Endothelial cell of umbilical vein (primary cell): ENCODE results near the gene CHL1. TPM values are rescaled to one million over a fixed set of nuclear protein-coding genes. Genes with fewer than 3 reads are reported as not detected.

Experiments used
- BruUV-seq: library from RNA; stranded (reverse); fragments of 400-500 nt; replicated peaks from 2 replicates; lab custom pipeline; 2021; lab: Mats Ljungman, UMichigan
- CTCF ChIA-PET: fragments of 300-600, 350-600 bp; sonication (Branson Sonifier 250); formaldehyde crosslinking; loops from one replicate; lab custom pipeline; 2021; ENCODE audit warnings: antibody characterized with exemption, inconsistent platforms; lab: Charles Lee
- POLR2A ChIA-PET: fragments of 300-600, 350-600 bp; sonication (Branson Sonifier 250); formaldehyde crosslinking; loops from one replicate; lab custom pipeline; 2021; ENCODE audit warnings: antibody characterized with exemption, inconsistent platforms; lab: Charles Lee
- DNase-seq: peaks from one replicate; pipeline ENCODE4 v3.0.0-alpha.2; 2011; ENCODE audit warnings: low read depth, low spot score
- FAIRE-seq: peaks from 2 replicates; lab custom pipeline; 2011; peaks lifted over from hg19 to GRCh38; lab: Jason Lieb, UNC
- H2AFZ ChIP-seq: 2 replicates; pipeline ENCODE4 v1.6.0; 2012; ENCODE audit warnings: low read depth, low read length, control low read depth, inconsistent platforms
- H3K27ac ChIP-seq: 2 replicates; pipeline ENCODE4 v1.5.1; 2011; ENCODE audit warnings: low read depth, mild to moderate bottlenecking, control low read depth, low read length, moderate library complexity; ENCODE audit not compliant: insufficient read depth
- H3K27me3 ChIP-seq, 2 experiments: 2 replicates each; pipeline versions ENCODE4 v1.6.0 to v1.6.1; 2011; ENCODE audit warnings: low read length in 2 of 2, mixed read lengths in 1 of 2; ENCODE audit not compliant: control insufficient read depth in 2 of 2, insufficient read depth in 2 of 2
- H3K36me3 ChIP-seq, 2 experiments: 2 replicates in 1 of 2; 3 replicates in 1 of 2; pipeline ENCODE4 v1.5.1; 2011; ENCODE audit warnings: low read length in 2 of 2, mild to moderate bottlenecking in 1 of 2, moderate library complexity in 1 of 2; ENCODE audit not compliant: control insufficient read depth in 2 of 2, insufficient read depth in 2 of 2; ENCODE audit errors: extremely low read depth in 1 of 2
- H3K4me1 ChIP-seq: 3 replicates; pipeline ENCODE4 v1.5.1; 2011; ENCODE audit warnings: mild to moderate bottlenecking, low read length; ENCODE audit not compliant: control insufficient read depth, insufficient read depth; ENCODE audit errors: extremely low read depth
- H3K4me2 ChIP-seq: 2 replicates; pipeline ENCODE4 v1.6.1; 2011; ENCODE audit warnings: low read length, control low read depth, mixed read lengths; ENCODE audit not compliant: insufficient read depth
- H3K4me3 ChIP-seq, 3 experiments: fragments of 200-600 bp in 1 of 3; sonication (generic), shearing (Covaris generic) in 1 of 3; replicated peaks in 1 of 3; 2 replicates each; pipeline ENCODE4 v1.5.1; 2011 to 2016; ENCODE audit warnings: control low read depth in 3 of 3, low read length in 3 of 3, mild to moderate bottlenecking in 2 of 3, inconsistent platforms in 1 of 3, low read depth in 1 of 3, moderate library complexity in 1 of 3; ENCODE audit not compliant: insufficient read depth in 1 of 3
- H3K79me2 ChIP-seq: 2 replicates; pipeline ENCODE4 v1.6.0; 2012; ENCODE audit warnings: low read length, inconsistent platforms; ENCODE audit not compliant: control insufficient read depth, insufficient read depth
- H3K9ac ChIP-seq: replicated peaks from 2 replicates; pipeline ENCODE3; 2011; ENCODE audit warnings: low read length, control low read depth; ENCODE audit not compliant: insufficient read depth; ENCODE audit errors: extremely low read depth
- H3K9me1 ChIP-seq: replicated peaks from 3 replicates; pipeline ENCODE4 v1.6.0; 2011; ENCODE audit warnings: mild to moderate bottlenecking, low read length; ENCODE audit not compliant: control insufficient read depth, insufficient read depth; ENCODE audit errors: extremely low read depth
- H3K9me3 ChIP-seq: replicated peaks from 2 replicates; pipeline ENCODE4 v1.5.1; 2012; ENCODE audit warnings: low read length, inconsistent platforms; ENCODE audit not compliant: control insufficient read depth, insufficient read depth
- H4K20me1 ChIP-seq: replicated peaks from 2 replicates; pipeline ENCODE3; 2011; ENCODE audit warnings: mild to moderate bottlenecking, low read length; ENCODE audit not compliant: control insufficient read depth, insufficient read depth; ENCODE audit errors: extremely low read depth
- EZH2 ChIP-seq: IDR thresholded peaks from 2 replicates; pipeline ENCODE4 v1.6.1; 2012; ENCODE audit warnings: borderline replicate concordance, low read depth, mild to moderate bottlenecking, moderate library complexity, low read length, inconsistent platforms; ENCODE audit not compliant: severe bottlenecking
- FOS ChIP-seq: IDR thresholded peaks from 2 replicates; pipeline ENCODE4 v1.6.1; 2011; ENCODE audit warnings: mild to moderate bottlenecking, low read length, moderate library complexity, borderline replicate concordance; ENCODE audit not compliant: insufficient read depth
- GATA2 ChIP-seq: IDR thresholded peaks from 2 replicates; pipeline ENCODE4 v1.7.0; 2011; ENCODE audit warnings: low read depth, mild to moderate bottlenecking, moderate library complexity, mixed read lengths, low read length; ENCODE audit not compliant: insufficient read length, insufficient read depth
- JUN ChIP-seq: IDR thresholded peaks from 2 replicates; pipeline ENCODE4 v1.6.1; 2011; ENCODE audit warnings: borderline replicate concordance, low read depth; ENCODE audit not compliant: insufficient read length, insufficient read depth
- MAX ChIP-seq: IDR thresholded peaks from 2 replicates; pipeline ENCODE4 v1.6.1; 2011; ENCODE audit not compliant: insufficient read depth, insufficient read length
- MYC ChIP-seq: IDR thresholded peaks from one replicate; pipeline ENCODE4 v1.6.1; 2011; ENCODE audit warnings: mild to moderate bottlenecking, low read depth, low read length
- POLR2A ChIP-seq: IDR thresholded peaks from 2 replicates; pipeline ENCODE4 v1.6.1; 2012; ENCODE audit warnings: low read depth, mild to moderate bottlenecking, control low read depth, low read length
- POLR2AphosphoS5 ChIP-seq: IDR thresholded peaks from 2 replicates; pipeline ENCODE4 v1.6.1; 2012; ENCODE audit warnings: low read depth, mild to moderate bottlenecking, control low read depth, low read length, moderate library complexity; ENCODE audit not compliant: insufficient read depth
- dilution Hi-C: fragments of 300-500 bp; cut with MboI; formaldehyde crosslinking; loops from one replicate; pipeline ENCODE4 v1.15.0; 2019; ENCODE audit warnings: low sequenced_read_pairs; ENCODE audit not compliant: extremely low pct_ligation_motif_present
- intact Hi-C: fragments of 100-400 bp; cut with micrococcal nuclease; formaldehyde crosslinking; loops from one replicate; pipeline ENCODE4 v1.10.0; 2022
- polyA plus RNA-seq, 4 experiments: library from polyadenylated mRNA; depleted of rRNA in 3 of 4; stranded (reverse) in 3 of 4; unstranded in 1 of 4; fragments of >200 nt; gene quantifications; 2 replicates each; pipeline versions ENCODE4 v1.2.1 to v1.2.3, GENCODE V29; 2011 to 2012; ENCODE audit warnings: missing spikeins in 1 of 4
- total RNA-seq: library from RNA; stranded (reverse); gene quantifications from 2 replicates; pipeline ENCODE4 v1.2.3, GENCODE V29; 2021
- TF ChIP-seq, protein P1 (sequence below), 2 donors: IDR thresholded peaks; 1 replicate in 1 of 2; 2 replicates in 1 of 2; pipeline ENCODE4 v1.5.1; 2011; ENCODE audit warnings: low read length in 2 of 2, mild to moderate bottlenecking in 2 of 2, moderate library complexity in 2 of 2, control low read depth in 1 of 2, inconsistent platforms in 1 of 2, low read depth in 1 of 2; ENCODE audit not compliant: insufficient read depth in 1 of 2; ENCODE audit errors: extremely low read depth in 1 of 2

Gene CHL1
- total and polyA plus RNA-seq, 2 donors (not counting 3 experiments of a cell fraction or from before 2014, with no cell fraction given) = not detected

GRCh38 chr3:249587-250262 is 53.2 kb downstream of the CHL1 start:
- Histone ChIP-seq H4K20me1 (no peaks in the 10 kb centered on the region), H3K9ac (no peak overlapping the region), H3K4me2 (no peak overlapping the region), H3K4me1 (no peaks in the 10 kb centered on the region), H3K9me3 (peaks cover 5% of the 10 kb centered on the region), H3K36me3 (no peaks in the 10 kb centered on the region), H3K4me3 (no peak overlapping the region), H3K27ac (no peak overlapping the region), H3K9me1 (no peaks in the 10 kb centered on the region), H3K79me2 (no peaks in the 10 kb centered on the region), H3K27me3 (no peaks in the 10 kb centered on the region), H2AFZ (no peak overlapping the region)
- no TSS peak for BruUV-seq
- DNase-seq (no peak), FAIRE-seq (no peak)
- no peak for TF ChIP-seq FOS
- TF ChIP-seq MAX = no peak
- no peak for TF ChIP-seq JUN
- TF ChIP-seq, protein P1, sequence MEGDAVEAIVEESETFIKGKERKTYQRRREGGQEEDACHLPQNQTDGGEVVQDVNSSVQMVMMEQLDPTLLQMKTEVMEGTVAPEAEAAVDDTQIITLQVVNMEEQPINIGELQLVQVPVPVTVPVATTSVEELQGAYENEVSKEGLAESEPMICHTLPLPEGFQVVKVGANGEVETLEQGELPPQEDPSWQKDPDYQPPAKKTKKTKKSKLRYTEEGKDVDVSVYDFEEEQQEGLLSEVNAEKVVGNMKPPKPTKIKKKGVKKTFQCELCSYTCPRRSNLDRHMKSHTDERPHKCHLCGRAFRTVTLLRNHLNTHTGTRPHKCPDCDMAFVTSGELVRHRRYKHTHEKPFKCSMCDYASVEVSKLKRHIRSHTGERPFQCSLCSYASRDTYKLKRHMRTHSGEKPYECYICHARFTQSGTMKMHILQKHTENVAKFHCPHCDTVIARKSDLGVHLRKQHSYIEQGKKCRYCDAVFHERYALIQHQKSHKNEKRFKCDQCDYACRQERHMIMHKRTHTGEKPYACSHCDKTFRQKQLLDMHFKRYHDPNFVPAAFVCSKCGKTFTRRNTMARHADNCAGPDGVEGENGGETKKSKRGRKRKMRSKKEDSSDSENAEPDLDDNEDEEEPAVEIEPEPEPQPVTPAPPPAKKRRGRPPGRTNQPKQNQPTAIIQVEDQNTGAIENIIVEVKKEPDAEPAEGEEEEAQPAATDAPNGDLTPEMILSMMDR (IDR thresholded peaks at IDR 0.05; ENCODE audit: extremely low read depth in 1 of 2, insufficient read depth in 1 of 2, low read depth in 1 of 2, low read length in 2 of 2) = no peak
- no peak for TF ChIP-seq GATA2
- no peak for TF ChIP-seq POLR2AphosphoS5
- TF ChIP-seq EZH2 = no peak
- TF ChIP-seq MYC = no peak
- no peak for TF ChIP-seq POLR2A
- dilution Hi-C loops (no loop called here), intact Hi-C loops (no loop called here)
- ChIA-PET POLR2A (no interaction called here), CTCF (no interaction called here)
